ENCODE data around the gene HTR1B.

HTR1B gene, protein sequence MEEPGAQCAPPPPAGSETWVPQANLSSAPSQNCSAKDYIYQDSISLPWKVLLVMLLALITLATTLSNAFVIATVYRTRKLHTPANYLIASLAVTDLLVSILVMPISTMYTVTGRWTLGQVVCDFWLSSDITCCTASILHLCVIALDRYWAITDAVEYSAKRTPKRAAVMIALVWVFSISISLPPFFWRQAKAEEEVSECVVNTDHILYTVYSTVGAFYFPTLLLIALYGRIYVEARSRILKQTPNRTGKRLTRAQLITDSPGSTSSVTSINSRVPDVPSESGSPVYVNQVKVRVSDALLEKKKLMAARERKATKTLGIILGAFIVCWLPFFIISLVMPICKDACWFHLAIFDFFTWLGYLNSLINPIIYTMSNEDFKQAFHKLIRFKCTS

DNA sequence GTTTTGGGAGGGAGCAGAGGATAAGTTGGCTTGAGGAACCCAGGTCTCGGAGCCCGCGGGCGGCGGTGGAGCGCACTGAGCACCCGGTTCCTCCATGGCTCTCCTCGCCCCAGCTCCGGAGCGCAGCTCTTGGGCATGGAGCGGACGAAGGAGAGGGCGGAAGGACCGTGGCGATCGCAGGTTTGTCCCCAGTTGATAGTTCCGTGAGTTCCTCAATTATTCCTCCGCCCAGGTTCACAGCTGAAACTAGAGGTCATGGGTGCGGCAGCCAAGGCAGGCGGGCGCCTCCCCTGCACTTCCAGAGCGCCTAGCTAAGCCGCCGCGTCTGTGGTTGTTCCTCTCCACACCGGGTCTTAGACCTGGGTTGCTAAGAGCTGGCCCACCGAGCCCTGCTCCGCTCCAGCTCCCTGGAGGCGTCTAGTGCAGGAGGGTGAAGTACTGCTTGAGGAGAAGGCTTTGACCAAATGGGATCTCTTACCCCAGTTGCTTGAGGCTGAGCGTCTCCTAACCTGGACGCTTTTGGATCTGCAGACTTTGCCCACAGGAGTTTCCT lies at the start of gene HTR1B:
HTR1B (minus strand) TSS at position 184 of the 553 bp plus-strand sequence; CDS start at position 96, 88 bp downstream.
- Histone ChIP-seq H3K9me3 (peaks cover 34% of the 10 kb centered on the region), H3K27me3 (peaks cover 24% of the 10 kb centered on the region), H3K4me2 (no peak within 1 kb of the TSS), H3K27ac (no peak within 1 kb of the TSS), H3K4me1 (peaks cover 4% of the 10 kb centered on the region; the same call in 1 of the 2 replicates), H3K36me3 (no peaks in the 10 kb centered on the region), H3K9ac (no peak within 1 kb of the TSS), H3K4me3 (no peak within 1 kb of the TSS), H4K20me1 (no peaks in the 10 kb centered on the region)
- TF ChIP-seq Cebpa-rat (IDR thresholded peaks at IDR 0.05): no peak

DNA sequence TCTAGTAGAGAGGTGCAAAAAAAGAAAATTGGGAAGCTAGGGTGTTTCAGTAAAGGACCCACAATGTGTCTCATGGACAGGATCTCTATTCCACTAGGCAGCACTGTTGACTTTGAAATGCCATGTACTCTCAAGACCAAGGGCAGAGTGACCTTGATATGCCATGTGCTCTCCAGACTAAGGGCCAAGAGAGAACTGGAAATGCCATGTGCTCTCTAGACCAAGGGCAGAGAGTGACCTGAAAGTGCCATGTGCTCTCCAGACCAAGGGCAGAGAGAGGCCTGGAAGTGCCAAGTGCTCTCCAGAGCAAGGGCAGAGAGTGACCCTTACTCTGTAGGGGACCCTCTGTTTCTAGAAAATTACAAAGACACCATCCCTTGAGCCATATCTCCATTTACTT lies 49.3 kb upstream of the HTR1B start:
- no peak for TF ChIP-seq Cebpa-rat (IDR thresholded peaks at IDR 0.05)
- Histone ChIP-seq H3K4me2 (no peak overlapping the region), H4K20me1 (no peaks in the 10 kb centered on the region), H3K36me3 (no peaks in the 10 kb centered on the region), H3K27me3 (no peaks in the 10 kb centered on the region), H3K9ac (no peak overlapping the region), H3K4me1 (no peaks in the 10 kb centered on the region), H3K9me3 (peaks cover 34% of the 10 kb centered on the region), H3K27ac (no peak overlapping the region), H3K4me3 (no peak overlapping the region)

DNA sequence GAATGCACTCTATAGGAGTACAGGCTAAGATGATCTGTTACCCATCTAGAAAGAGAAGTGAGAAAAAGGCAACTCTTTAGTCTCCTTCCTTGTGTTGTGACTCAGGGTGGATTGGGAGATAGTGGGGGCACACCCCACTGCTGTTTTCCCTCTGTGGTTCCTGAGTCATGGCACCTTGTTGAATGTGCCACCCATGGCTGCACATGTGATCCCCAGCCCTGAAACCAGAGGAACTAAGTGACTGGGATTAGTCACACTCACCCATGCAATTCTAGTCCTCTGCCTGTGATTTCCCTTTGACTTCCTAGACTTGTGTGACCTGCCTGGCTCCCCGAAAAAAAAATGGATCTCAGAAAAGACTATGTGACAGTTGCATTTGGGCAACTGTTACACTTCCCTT lies 48.6 kb upstream of the HTR1B start:
- Histone ChIP-seq H3K4me2 (no peak overlapping the region), H3K27me3 (no peaks in the 10 kb centered on the region), H4K20me1 (no peaks in the 10 kb centered on the region), H3K4me3 (no peak overlapping the region), H3K27ac (no peak overlapping the region), H3K9ac (no peak overlapping the region), H3K9me3 (peaks cover 34% of the 10 kb centered on the region), H3K4me1 (no peaks in the 10 kb centered on the region), H3K36me3 (no peaks in the 10 kb centered on the region)
- TF ChIP-seq Cebpa-rat (IDR thresholded peaks at IDR 0.05): no peak

DNA sequence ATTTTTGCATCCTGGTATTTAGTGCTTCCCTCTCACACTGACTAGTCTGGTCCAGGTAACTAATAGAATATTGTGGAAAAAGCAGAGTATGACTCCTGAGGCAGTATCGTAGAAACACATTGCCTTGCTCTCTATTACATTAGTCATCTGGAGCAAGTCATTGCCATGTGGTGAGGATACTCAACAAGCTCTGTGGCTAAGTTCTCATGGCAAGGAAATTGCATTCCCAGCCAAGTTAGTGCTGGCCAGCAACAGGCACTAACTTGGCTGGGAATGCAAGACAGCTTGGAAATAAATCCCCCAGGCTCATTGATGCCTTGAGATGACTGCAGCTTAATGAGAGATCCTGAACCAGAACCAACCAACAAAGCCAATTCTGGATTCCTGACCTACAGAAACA lies 39.7 kb upstream of the HTR1B start:
- no peaks in the 10 kb centered on the region for H3K27me3 ChIP-seq
- TF ChIP-seq Cebpa-rat (IDR thresholded peaks at IDR 0.05): no peak
- no peaks in the 10 kb centered on the region for H3K4me1 ChIP-seq
- no peak overlapping the region for H3K4me2 ChIP-seq
- H3K9me3 ChIP-seq: no peaks in the 10 kb centered on the region
- H3K27ac ChIP-seq: no peak overlapping the region
- H4K20me1 ChIP-seq: no peaks in the 10 kb centered on the region
- H3K9ac ChIP-seq: no peak overlapping the region
- no peaks in the 10 kb centered on the region for H3K36me3 ChIP-seq
- H3K4me3 ChIP-seq: no peak overlapping the region

DNA sequence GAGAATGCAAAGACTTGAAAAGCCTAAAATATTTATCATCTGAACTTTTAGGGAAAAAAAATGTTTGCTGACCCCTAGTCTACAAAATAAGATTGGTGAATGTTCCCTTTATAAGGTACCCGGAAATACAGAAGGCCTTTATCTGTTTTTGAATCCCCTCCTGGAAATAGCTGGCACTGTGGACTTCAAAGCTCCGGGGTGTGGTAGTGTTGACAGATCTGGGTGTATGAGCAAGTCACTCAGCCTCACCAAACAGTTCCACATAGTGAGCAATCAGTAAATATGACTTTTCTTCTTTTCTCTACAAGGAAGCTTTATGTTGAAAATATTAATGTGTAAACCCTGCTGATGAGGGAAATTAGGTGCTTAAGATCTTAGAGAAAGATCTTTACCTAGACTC lies 29.2 kb upstream of the HTR1B start:
- Histone ChIP-seq H3K4me1 (no peaks in the 10 kb centered on the region), H3K4me2 (no peak overlapping the region), H3K27ac (no peak overlapping the region), H3K27me3 (no peaks in the 10 kb centered on the region), H3K9me3 (no peaks in the 10 kb centered on the region), H4K20me1 (no peaks in the 10 kb centered on the region), H3K4me3 (no peak overlapping the region), H3K36me3 (no peaks in the 10 kb centered on the region), H3K9ac (no peak overlapping the region)
- no peak for TF ChIP-seq Cebpa-rat (IDR thresholded peaks at IDR 0.05)

DNA sequence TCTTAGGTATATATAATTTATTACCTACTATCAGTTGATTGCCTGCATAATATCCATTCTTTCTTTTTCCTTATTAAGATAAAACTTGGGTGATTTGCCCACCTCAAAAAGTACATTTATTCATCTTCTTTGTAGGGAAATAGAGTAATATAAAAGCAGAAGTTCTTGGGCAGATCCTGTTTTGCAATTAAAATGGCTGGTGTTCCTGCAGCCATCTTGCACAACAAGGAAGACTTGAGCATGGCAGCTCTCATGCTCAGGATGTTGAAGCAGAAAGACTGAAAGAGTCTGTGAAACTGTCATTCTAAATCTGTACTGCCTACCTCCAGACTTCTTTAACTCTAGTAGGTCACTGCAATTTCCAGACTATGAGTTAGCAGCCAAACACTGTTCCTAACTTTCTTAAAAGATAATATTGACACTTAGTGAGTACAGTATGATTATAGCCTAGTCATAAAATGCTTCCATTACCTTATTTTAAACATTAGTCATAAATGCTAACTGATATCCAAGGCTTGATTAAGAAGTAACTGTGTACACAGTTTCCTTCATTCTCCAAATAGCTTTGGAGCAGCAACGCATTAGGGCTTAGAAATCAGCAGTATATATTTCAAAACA lies 24.6 kb upstream of the HTR1B start:
- TF ChIP-seq Cebpa-rat (IDR thresholded peaks at IDR 0.05): no peak
- Histone ChIP-seq H3K4me3 (no peak overlapping the region), H3K4me2 (no peak overlapping the region), H3K36me3 (no peaks in the 10 kb centered on the region), H3K27ac (no peak overlapping the region), H3K27me3 (no peaks in the 10 kb centered on the region), H3K9ac (no peak overlapping the region), H4K20me1 (no peaks in the 10 kb centered on the region), H3K4me1 (no peaks in the 10 kb centered on the region), H3K9me3 (no peaks in the 10 kb centered on the region)

DNA sequence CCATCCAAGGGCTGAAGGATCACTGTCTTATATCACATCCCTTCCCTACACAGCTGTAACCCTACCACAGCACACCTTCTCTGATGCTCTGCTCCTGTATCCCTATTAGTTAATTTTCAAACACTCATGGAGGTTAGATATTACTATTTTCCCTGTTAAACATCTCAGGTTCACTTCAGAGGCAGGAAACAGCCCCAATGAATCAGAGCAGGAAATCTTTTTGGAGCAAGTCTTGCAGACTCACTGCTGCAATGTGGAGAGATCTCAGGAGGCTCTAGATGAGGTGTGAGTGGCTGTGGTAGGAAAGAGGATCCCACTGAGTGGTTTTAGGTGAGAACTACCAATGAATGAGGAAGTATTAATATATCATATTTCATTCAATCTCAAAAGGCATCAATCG lies 19.7 kb upstream of the HTR1B start:
- Histone ChIP-seq H3K9me3 (no peaks in the 10 kb centered on the region), H3K27ac (no peak overlapping the region), H3K36me3 (no peaks in the 10 kb centered on the region), H3K9ac (no peak overlapping the region), H3K27me3 (no peaks in the 10 kb centered on the region), H3K4me3 (no peak overlapping the region), H4K20me1 (no peaks in the 10 kb centered on the region), H3K4me2 (no peak overlapping the region), H3K4me1 (no peaks in the 10 kb centered on the region)
- no peak for TF ChIP-seq Cebpa-rat (IDR thresholded peaks at IDR 0.05)

DNA sequence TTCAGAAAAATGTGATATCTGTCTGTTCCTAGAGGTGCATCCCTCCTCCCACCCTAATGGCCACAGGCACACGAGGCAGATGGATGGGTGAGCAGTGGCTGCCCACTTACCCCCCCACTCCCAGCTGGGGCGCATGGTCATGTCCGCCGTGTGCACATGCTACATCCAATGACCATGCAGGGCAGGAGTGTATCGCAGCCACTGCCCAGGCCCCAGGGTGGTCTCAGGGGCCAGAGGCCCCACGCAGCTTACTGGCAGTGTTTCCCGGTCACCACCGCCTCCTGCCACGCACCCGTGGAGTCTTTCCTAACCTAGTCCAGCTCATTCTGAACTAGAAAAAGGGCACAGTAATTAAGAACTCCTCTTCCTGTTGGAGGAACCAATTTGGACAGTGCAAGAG lies 11.7 kb upstream of the HTR1B start:
- Histone ChIP-seq H3K27me3 (no peaks in the 10 kb centered on the region), H3K9me3 (peaks cover 21% of the 10 kb centered on the region), H3K4me3 (no peak overlapping the region), H3K36me3 (no peaks in the 10 kb centered on the region), H4K20me1 (no peaks in the 10 kb centered on the region), H3K27ac (no peak overlapping the region), H3K9ac (no peak overlapping the region), H3K4me2 (no peak overlapping the region), H3K4me1 (no peaks in the 10 kb centered on the region)
- no peak for TF ChIP-seq Cebpa-rat (IDR thresholded peaks at IDR 0.05)

DNA sequence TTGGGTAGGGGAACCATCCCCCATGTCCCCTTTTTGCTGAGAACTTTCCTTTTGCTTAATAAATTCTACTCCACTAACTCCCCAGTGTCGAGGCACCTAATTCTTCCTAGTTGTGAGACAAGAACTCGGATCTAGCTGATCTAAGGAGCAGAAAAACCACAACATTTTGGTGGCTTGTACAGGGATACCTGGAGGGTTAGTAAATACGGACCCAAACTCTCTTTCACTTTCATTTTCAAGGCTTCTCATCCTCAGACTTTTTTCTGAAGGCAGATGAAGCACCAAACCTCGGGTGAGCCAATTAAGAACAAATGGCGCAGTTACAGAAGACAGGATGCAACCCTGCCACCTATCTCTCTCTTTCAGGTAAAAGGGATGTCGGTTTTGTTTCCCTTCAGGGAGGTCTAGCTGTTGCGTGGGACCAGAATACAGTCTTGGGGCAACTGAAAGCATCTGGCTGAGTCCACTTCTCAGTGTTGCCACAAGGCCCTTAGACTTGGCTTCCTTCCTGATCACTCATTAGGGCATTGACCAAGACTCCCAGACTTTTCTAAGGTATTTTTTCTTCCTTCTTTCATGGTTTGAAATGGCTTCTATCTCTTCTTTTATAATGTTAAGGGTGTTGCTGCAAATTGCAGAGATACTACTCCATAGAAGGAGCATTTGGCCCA lies 11.1 kb upstream of the HTR1B start:
- H3K27me3 ChIP-seq: no peaks in the 10 kb centered on the region
- no peak for TF ChIP-seq Cebpa-rat (IDR thresholded peaks at IDR 0.05)
- H3K4me2 ChIP-seq: no peak overlapping the region
- H3K9me3 ChIP-seq: peaks cover 21% of the 10 kb centered on the region
- H3K4me1 ChIP-seq: no peaks in the 10 kb centered on the region
- H3K27ac ChIP-seq: no peak overlapping the region
- H3K4me3 ChIP-seq: no peak overlapping the region
- no peak overlapping the region for H3K9ac ChIP-seq
- no peaks in the 10 kb centered on the region for H3K36me3 ChIP-seq
- H4K20me1 ChIP-seq: no peaks in the 10 kb centered on the region

DNA sequence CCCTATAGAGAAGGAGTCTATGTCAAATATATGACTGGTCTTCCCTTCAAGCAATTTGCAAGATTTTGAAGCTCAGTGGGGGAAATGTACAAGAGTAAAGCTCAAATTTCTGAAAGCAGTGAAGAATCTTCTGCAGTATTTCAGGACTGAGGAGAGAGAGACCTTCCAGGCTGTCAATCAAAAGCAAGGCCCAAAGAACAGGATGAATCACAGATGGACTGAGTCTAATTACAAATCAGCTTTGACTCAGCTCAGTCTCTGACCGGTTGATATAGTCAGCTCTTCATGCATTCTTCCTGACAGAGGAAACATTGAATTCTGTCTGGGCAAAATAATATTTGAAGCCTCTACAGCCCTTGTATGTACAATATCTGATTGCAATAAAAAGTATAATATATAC lies 7.7 kb upstream of the HTR1B start:
- H3K4me1 ChIP-seq: peaks cover 4% of the 10 kb centered on the region; the same call in 1 of the 2 replicates
- H3K4me3 ChIP-seq: no peak overlapping the region
- peaks cover 13% of the 10 kb centered on the region for H3K27me3 ChIP-seq
- H3K36me3 ChIP-seq: no peaks in the 10 kb centered on the region
- H3K9me3 ChIP-seq: peaks cover 31% of the 10 kb centered on the region
- no peak overlapping the region for H3K27ac ChIP-seq
- H3K9ac ChIP-seq: no peak overlapping the region
- H4K20me1 ChIP-seq: no peaks in the 10 kb centered on the region
- no peak overlapping the region for H3K4me2 ChIP-seq
- no peak for TF ChIP-seq Cebpa-rat (IDR thresholded peaks at IDR 0.05)
